HepG2 (cell line): Measurements from ENCODE around the gene KIF2C. TPM values are rescaled to one million over a fixed set of nuclear protein-coding genes. Genes with fewer than 3 reads are reported as not detected.

Experiments used
- ATAC-seq: fragments of 200-7000 bp; cut with Tn5 transposase; 3 replicates; pipeline ENCODE4 v1.9.1; 2020; ENCODE audit warnings: mild to moderate bottlenecking, moderate library complexity
- BruUV-seq: library from RNA; stranded (reverse); fragments of 400-500 nt; replicated peaks from 2 replicates; lab custom pipeline; 2021; lab: Mats Ljungman, UMichigan
- CTCF ChIA-PET: fragments of 300-600 bp; formaldehyde crosslinking; extraction: SDS; loops from one replicate; lab custom pipeline; 2021; ENCODE audit warnings: low total read pairs, inconsistent platforms, low intra/inter-chr PET ratio; lab: Yijun Ruan, JAX
- POLR2A ChIA-PET: fragments of 350-600 bp; sonication (Branson Sonifier 250); formaldehyde crosslinking; loops from one replicate; lab custom pipeline; 2020; ENCODE audit warnings: antibody characterized with exemption, inconsistent platforms; lab: Yijun Ruan, JAX
- DNase-seq: peaks from one replicate; pipeline ENCODE4 v3.0.0-alpha.2; 2015; ENCODE audit warnings: low spot score
- FAIRE-seq: peaks from 3 replicates; lab custom pipeline; 2011; peaks lifted over from hg19 to GRCh38; lab: Jason Lieb, UNC
- H2AFZ ChIP-seq: one replicate; pipeline ENCODE4 v1.6.1; 2011; ENCODE audit warnings: low read length, inconsistent platforms
- H3K27ac ChIP-seq: fragments of 300-600 bp; 3 replicates; pipeline ENCODE4 v1.8.0; 2011; ENCODE audit warnings: mixed run types, mild to moderate bottlenecking, mixed read lengths, low read length, inconsistent platforms; ENCODE audit not compliant: insufficient read depth; ENCODE audit errors: extremely low read length
- H3K27me3 ChIP-seq, 2 experiments: fragments of 200-600 bp in 1 of 2; 2 replicates in 1 of 2; 3 replicates in 1 of 2; pipeline versions ENCODE4 v1.6.0 to v1.8.0; 2011; ENCODE audit warnings: low read length in 2 of 2, mild to moderate bottlenecking in 2 of 2, moderate library complexity in 2 of 2, inconsistent platforms in 1 of 2; ENCODE audit not compliant: insufficient read depth in 2 of 2, control insufficient read depth in 1 of 2
- H3K36me3 ChIP-seq, 2 experiments: fragments of 200-600 bp in 1 of 2; replicated peaks in 1 of 2; 2 replicates in 1 of 2; 3 replicates in 1 of 2; pipeline versions ENCODE4 v1.5.1 to v1.8.0; 2011; ENCODE audit warnings: low read length in 2 of 2, inconsistent platforms in 1 of 2; ENCODE audit not compliant: insufficient read depth in 2 of 2, control insufficient read depth in 1 of 2
- H3K4me1 ChIP-seq: 2 replicates; pipeline ENCODE4 v1.5.1; 2012; ENCODE audit warnings: low read length, inconsistent platforms; ENCODE audit not compliant: insufficient read depth
- H3K4me2 ChIP-seq: 2 replicates; pipeline ENCODE4 v1.6.0; 2011; ENCODE audit warnings: low read depth, low read length, inconsistent platforms
- H3K4me3 ChIP-seq, 3 experiments: fragments of 200-600 bp in 1 of 3; sonication (generic), shearing (Covaris generic) in 1 of 3; replicated peaks in 1 of 3; 2 replicates each; pipeline ENCODE4 v1.5.1; 2011 to 2016; ENCODE audit warnings: low read length in 3 of 3, inconsistent platforms in 2 of 3, low read depth in 2 of 3, mild to moderate bottlenecking in 2 of 3, control low read depth in 1 of 3, mixed read lengths in 1 of 3; ENCODE audit not compliant: insufficient read depth in 1 of 3
- H3K79me2 ChIP-seq: one replicate; pipeline ENCODE4 v1.6.1; 2011; ENCODE audit warnings: low read length, inconsistent platforms; ENCODE audit not compliant: insufficient read depth
- H3K9ac ChIP-seq: 2 replicates; pipeline ENCODE4 v1.6.0; 2011; ENCODE audit warnings: mild to moderate bottlenecking, low read depth, low read length, inconsistent platforms; ENCODE audit not compliant: insufficient read depth
- H3K9me3 ChIP-seq: 2 replicates; pipeline ENCODE4 v1.5.1; 2012; ENCODE audit warnings: mild to moderate bottlenecking, low read length
- H4K20me1 ChIP-seq: 2 replicates; pipeline ENCODE4 v1.6.0; 2011; ENCODE audit warnings: inconsistent platforms, mild to moderate bottlenecking, low read length, moderate library complexity; ENCODE audit not compliant: insufficient read depth
- HDAC2 ChIP-seq: sonication (generic); formaldehyde crosslinking; IDR thresholded peaks from 2 replicates; pipeline ENCODE4 v1.4.0; 2020; ENCODE audit warnings: missing genetic modification reagents
- HNF4G ChIP-seq, 2 experiments: sonication (generic) in 1 of 2; formaldehyde crosslinking in 1 of 2; IDR thresholded peaks; 2 replicates each; pipeline versions ENCODE4 v1.4.0 to v1.6.1; 2011 to 2020; ENCODE audit warnings: borderline replicate concordance in 2 of 2, low read depth in 2 of 2, mild to moderate bottlenecking in 2 of 2, low read length in 1 of 2, missing genetic modification reagents in 1 of 2, moderate library complexity in 1 of 2
- KDM5B ChIP-seq: sonication (generic); formaldehyde crosslinking; IDR thresholded peaks from 2 replicates; pipeline ENCODE4 v1.4.0; 2020; ENCODE audit warnings: missing genetic modification reagents, mild to moderate bottlenecking, borderline replicate concordance
- NFE2L1 ChIP-seq: sonication (generic); formaldehyde crosslinking; IDR thresholded peaks from 2 replicates; pipeline ENCODE4 v1.4.0; 2020; ENCODE audit warnings: missing genetic modification reagents, mild to moderate bottlenecking, borderline replicate concordance
- NONO ChIP-seq, 2 experiments: fragments of 450-650 bp in 1 of 2; sonication (generic) in 1 of 2; formaldehyde crosslinking in 1 of 2; IDR thresholded peaks in 1 of 2; conservative IDR thresholded peaks in 1 of 2; 2 replicates each; pipeline versions ENCODE4 v1.6.1 to v1.8.0; 2017 to 2022; ENCODE audit warnings: mild to moderate bottlenecking in 1 of 2, missing genetic modification reagents in 1 of 2, moderate library complexity in 1 of 2
- SMARCC2 ChIP-seq: fragments of 450-650 bp; IDR thresholded peaks from 2 replicates; pipeline ENCODE4 v1.6.1; 2017; ENCODE audit warnings: antibody characterized with exemption, mild to moderate bottlenecking
- ZFP82 ChIP-seq: sonication (generic); formaldehyde crosslinking; IDR thresholded peaks from 2 replicates; pipeline ENCODE4 v1.5.1; 2020; ENCODE audit warnings: mild to moderate bottlenecking, missing genetic modification reagents, borderline replicate concordance
- ZNF430 ChIP-seq: sonication (generic); formaldehyde crosslinking; IDR thresholded peaks from 2 replicates; pipeline ENCODE4 v1.9.0; 2021; ENCODE audit warnings: mild to moderate bottlenecking, missing genetic modification reagents
- ZNF460 ChIP-seq: sonication (generic); formaldehyde crosslinking; IDR thresholded peaks from 2 replicates; pipeline ENCODE4 v1.5.1; 2020; ENCODE audit warnings: missing genetic modification reagents, mild to moderate bottlenecking, borderline replicate concordance
- ZNF747 ChIP-seq: sonication (generic); formaldehyde crosslinking; IDR thresholded peaks from 2 replicates; pipeline ENCODE4 v1.8.1; 2023; ENCODE audit warnings: missing genetic modification reagents, mild to moderate bottlenecking, borderline replicate concordance
- ZNF773 ChIP-seq: sonication (generic); formaldehyde crosslinking; IDR thresholded peaks from 2 replicates; pipeline ENCODE4 v1.4.0; 2020; ENCODE audit warnings: missing genetic modification reagents, borderline replicate concordance
- WGBS: methylation state at CpG from one replicate; pipeline ENCODE4 v1.1.6; 2017; ENCODE audit warnings: low lambda C conversion rate; 5-methylcytosine and 5-hydroxymethylcytosine counted together
- in situ Hi-C: cut with HindIII; loops from 2 replicates; pipeline ENCODE4 v1.10.0; 2017; ENCODE audit warnings: low pct_unique_long_range_greater_than_20kb; ENCODE audit not compliant: extremely low pct_ligation_motif_present
- intact Hi-C: fragments of 100-400 bp; cut with micrococcal nuclease; formaldehyde crosslinking; loops from one replicate; pipeline ENCODE4 v1.10.0; 2022; ENCODE audit not compliant: unreplicated experiment
- polyA plus RNA-seq, 8 experiments: library from polyadenylated mRNA; depleted of rRNA in 3 of 8; stranded (reverse) in 7 of 8; unstranded in 1 of 8; fragments of >200 nt; fragmentation: Illumina TruSeq in 4 of 8; extraction: Trizol in 4 of 8; gene quantifications; 2 replicates each; pipeline versions ENCODE4 v1.2.1 to v1.2.3, GENCODE V29; 2011 to 2016; ENCODE audit warnings: low read depth in 4 of 8, missing spikeins in 1 of 8, mixed read lengths in 1 of 8; ENCODE audit not compliant: insufficient read depth in 1 of 8
- total RNA-seq, 5 experiments: library from RNA; depleted of rRNA; stranded (reverse); fragments of >200 nt; fragmentation: Illumina TruSeq; extraction: Trizol; gene quantifications; 2 replicates each; pipeline ENCODE4 v1.2.3, GENCODE V29; 2016; ENCODE audit warnings: low read depth in 1 of 5
- TF ChIP-seq, protein P1 (sequence below): sonication (generic); formaldehyde crosslinking; IDR thresholded peaks from 2 replicates; pipeline ENCODE4 v1.4.0; 2020; ENCODE audit warnings: mild to moderate bottlenecking, missing genetic modification reagents, borderline replicate concordance
- TF ChIP-seq, protein P2 (sequence below): sonication (generic); formaldehyde crosslinking; IDR thresholded peaks from 2 replicates; pipeline ENCODE4 v1.4.0; 2020; ENCODE audit warnings: low read depth, mild to moderate bottlenecking, missing genetic modification reagents
- TF ChIP-seq, protein P3 (sequence below): IDR thresholded peaks from 2 replicates; pipeline ENCODE4 v1.6.1; 2012; ENCODE audit warnings: low read length, improper control_type of control experiment
- TF ChIP-seq, protein P4 (sequence below): sonication (generic); formaldehyde crosslinking; IDR thresholded peaks from 2 replicates; pipeline ENCODE4 v1.8.1; 2023; ENCODE audit warnings: missing genetic modification reagents, inconsistent platforms, borderline replicate concordance

The KIF2C gene
- total and polyA plus RNA-seq, 2 of the 13 experiments (the other 11 are each of a cell fraction or from before 2014, with no cell fraction given) = 29.7 to 53.7 TPM

DNA sequence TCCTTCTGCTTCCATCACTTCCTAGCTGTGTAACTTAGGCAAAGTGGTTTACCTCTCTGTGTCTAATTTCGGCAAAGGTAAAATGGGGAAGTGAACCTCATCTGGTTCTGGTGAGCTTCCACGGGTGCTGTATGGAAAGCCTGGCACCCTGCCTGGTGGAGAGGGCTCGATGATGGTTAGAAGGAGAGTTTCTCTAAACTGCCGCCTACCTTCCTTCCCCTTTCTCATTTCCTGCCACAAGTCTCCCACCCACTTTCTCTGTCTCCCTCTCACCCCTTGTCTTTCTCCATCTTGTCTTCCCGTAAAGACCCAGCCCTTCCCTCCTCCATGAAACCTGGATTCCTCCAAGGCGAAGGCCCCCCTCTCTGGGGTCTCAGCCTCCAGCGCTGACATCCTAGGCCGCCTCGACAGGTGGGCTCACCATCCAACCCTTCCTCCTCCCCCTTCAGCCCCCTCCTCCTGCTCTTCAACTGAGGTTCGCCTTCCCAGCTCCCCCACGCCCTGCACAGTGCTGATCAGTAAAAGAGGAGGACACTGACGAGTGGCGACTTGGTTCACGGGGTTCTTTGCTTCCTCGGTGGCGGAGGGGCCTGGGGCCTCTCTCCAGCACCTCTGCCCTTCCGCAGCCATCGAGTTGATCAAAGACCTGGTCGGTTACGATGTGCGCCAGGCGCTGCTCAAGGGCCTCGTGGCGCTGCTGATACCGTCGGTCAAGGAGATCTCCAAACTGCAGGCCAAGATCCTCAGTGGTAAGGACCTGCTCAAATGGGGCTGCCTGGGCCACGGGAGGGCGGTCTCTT lies 15.9 kb upstream of the KIF2C start:
- ChIA-PET CTCF (no interaction called here), POLR2A (interaction anchor here (4.9 kb wide), 1 partner anchor 9 kb away, joined by 241 read pairs; the partner anchor contains the start of gene RNU5D-1)
- FAIRE-seq = no peak
- Histone ChIP-seq H3K79me2 (no peaks in the 10 kb centered on the region), H3K4me3 (no peak overlapping the region), H3K9ac (no peak overlapping the region), H3K4me2 (no peak overlapping the region), H3K9me3 (no peaks in the 10 kb centered on the region), H3K4me1 (peaks cover 55% of the 10 kb centered on the region), H3K36me3 (no peaks in the 10 kb centered on the region), H4K20me1 (no peaks in the 10 kb centered on the region), H3K27me3 (no peaks in the 10 kb centered on the region), H2AFZ (no peak overlapping the region), H3K27ac (no peak overlapping the region)
- intact Hi-C loops (no loop called here), in situ Hi-C loops (no loop called here)
- DNase-seq = no peak
- ATAC-seq = no peak
- BruUV-seq = no TSS peak
- WGBS = 71% methylated on average over 22 of the region's 28 CpGs
- TF ChIP-seq SMARCC2 (no peak), HDAC2 (no peak), ZNF460 (no peak), ZNF773 (CRISPR knock-in tag) (no peak), NONO (IDR thresholded peaks at IDR 0.05) (no peak), NONO (CRISPR knock-in tag; conservative IDR thresholded peaks at IDR 0.05) (no peak), KDM5B (CRISPR knock-in tag) (no peak), ZNF747 (CRISPR knock-in tag) (no peak), HNF4G (IDR thresholded peaks at IDR 0.05; ENCODE audit: borderline replicate concordance, low read depth, low read length) (no peak), HNF4G (CRISPR knock-in tag; IDR thresholded peaks at IDR 0.05; ENCODE audit: borderline replicate concordance, low read depth) (no peak), ZNF430 (CRISPR knock-in tag) (no peak), NFE2L1 (CRISPR knock-in tag) (no peak), ZFP82 (CRISPR knock-in tag) (no peak)
- TF ChIP-seq, protein P1, sequence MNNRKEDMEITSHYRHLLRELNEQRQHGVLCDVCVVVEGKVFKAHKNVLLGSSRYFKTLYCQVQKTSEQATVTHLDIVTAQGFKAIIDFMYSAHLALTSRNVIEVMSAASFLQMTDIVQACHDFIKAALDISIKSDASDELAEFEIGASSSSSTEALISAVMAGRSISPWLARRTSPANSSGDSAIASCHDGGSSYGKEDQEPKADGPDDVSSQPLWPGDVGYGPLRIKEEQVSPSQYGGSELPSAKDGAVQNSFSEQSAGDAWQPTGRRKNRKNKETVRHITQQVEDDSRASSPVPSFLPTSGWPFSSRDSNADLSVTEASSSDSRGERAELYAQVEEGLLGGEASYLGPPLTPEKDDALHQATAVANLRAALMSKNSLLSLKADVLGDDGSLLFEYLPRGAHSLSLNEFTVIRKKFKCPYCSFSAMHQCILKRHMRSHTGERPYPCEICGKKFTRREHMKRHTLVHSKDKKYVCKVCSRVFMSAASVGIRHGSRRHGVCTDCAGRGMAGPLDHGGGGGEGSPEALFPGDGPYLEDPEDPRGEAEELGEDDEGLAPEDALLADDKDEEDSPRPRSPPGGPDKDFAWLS (CRISPR knock-in tag) = no peak
- TF ChIP-seq, protein P2, sequence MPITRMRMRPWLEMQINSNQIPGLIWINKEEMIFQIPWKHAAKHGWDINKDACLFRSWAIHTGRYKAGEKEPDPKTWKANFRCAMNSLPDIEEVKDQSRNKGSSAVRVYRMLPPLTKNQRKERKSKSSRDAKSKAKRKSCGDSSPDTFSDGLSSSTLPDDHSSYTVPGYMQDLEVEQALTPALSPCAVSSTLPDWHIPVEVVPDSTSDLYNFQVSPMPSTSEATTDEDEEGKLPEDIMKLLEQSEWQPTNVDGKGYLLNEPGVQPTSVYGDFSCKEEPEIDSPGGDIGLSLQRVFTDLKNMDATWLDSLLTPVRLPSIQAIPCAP (CRISPR knock-in tag) = no peak
- TF ChIP-seq, protein P3, sequence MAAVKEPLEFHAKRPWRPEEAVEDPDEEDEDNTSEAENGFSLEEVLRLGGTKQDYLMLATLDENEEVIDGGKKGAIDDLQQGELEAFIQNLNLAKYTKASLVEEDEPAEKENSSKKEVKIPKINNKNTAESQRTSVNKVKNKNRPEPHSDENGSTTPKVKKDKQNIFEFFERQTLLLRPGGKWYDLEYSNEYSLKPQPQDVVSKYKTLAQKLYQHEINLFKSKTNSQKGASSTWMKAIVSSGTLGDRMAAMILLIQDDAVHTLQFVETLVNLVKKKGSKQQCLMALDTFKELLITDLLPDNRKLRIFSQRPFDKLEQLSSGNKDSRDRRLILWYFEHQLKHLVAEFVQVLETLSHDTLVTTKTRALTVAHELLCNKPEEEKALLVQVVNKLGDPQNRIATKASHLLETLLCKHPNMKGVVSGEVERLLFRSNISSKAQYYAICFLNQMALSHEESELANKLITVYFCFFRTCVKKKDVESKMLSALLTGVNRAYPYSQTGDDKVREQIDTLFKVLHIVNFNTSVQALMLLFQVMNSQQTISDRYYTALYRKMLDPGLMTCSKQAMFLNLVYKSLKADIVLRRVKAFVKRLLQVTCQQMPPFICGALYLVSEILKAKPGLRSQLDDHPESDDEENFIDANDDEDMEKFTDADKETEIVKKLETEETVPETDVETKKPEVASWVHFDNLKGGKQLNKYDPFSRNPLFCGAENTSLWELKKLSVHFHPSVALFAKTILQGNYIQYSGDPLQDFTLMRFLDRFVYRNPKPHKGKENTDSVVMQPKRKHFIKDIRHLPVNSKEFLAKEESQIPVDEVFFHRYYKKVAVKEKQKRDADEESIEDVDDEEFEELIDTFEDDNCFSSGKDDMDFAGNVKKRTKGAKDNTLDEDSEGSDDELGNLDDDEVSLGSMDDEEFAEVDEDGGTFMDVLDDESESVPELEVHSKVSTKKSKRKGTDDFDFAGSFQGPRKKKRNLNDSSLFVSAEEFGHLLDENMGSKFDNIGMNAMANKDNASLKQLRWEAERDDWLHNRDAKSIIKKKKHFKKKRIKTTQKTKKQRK = no peak
- TF ChIP-seq, protein P4, sequence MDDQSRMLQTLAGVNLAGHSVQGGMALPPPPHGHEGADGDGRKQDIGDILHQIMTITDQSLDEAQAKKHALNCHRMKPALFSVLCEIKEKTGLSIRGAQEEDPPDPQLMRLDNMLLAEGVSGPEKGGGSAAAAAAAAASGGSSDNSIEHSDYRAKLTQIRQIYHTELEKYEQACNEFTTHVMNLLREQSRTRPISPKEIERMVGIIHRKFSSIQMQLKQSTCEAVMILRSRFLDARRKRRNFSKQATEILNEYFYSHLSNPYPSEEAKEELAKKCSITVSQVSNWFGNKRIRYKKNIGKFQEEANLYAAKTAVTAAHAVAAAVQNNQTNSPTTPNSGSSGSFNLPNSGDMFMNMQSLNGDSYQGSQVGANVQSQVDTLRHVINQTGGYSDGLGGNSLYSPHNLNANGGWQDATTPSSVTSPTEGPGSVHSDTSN (CRISPR knock-in tag) = no peak
